SK-N-MC (cell line): Measurements from ENCODE around the gene GFRA1.

ENCODE experiments used
- EZH2 ChIP-seq: fragments of 200-600 bp; sonication (generic); IDR thresholded peaks from one replicate; pipeline ENCODE4 v1.6.1; 2017; ENCODE audit warnings: antibody characterized with exemption
- POLR2AphosphoS5 ChIP-seq: IDR thresholded peaks from 2 replicates; pipeline ENCODE4 v1.6.1; 2012; ENCODE audit warnings: mild to moderate bottlenecking, low read depth, low read length, borderline replicate concordance

GRCh38 chr10:116143673-116144222, 129.3 kb downstream of the GFRA1 start:
- TF ChIP-seq POLR2AphosphoS5, result no peak
- no peak for TF ChIP-seq EZH2
